HG02759 (cell line): Measurements from ENCODE around the gene DEAF1.
"Not testable (repeated sequence)": the region's sequence is repeated elsewhere in the genome, so short reads cannot be mapped to it uniquely, and the experiment has no call there.

Experiments
- ATAC-seq: cut with Tn5 transposase; IDR thresholded peaks from one replicate; pipeline ENCODE4 v1.9.1; 2021; ENCODE audit warnings: mild to moderate bottlenecking, moderate library complexity; ENCODE audit not compliant: unreplicated experiment

The DEAF1 gene

DNA sequence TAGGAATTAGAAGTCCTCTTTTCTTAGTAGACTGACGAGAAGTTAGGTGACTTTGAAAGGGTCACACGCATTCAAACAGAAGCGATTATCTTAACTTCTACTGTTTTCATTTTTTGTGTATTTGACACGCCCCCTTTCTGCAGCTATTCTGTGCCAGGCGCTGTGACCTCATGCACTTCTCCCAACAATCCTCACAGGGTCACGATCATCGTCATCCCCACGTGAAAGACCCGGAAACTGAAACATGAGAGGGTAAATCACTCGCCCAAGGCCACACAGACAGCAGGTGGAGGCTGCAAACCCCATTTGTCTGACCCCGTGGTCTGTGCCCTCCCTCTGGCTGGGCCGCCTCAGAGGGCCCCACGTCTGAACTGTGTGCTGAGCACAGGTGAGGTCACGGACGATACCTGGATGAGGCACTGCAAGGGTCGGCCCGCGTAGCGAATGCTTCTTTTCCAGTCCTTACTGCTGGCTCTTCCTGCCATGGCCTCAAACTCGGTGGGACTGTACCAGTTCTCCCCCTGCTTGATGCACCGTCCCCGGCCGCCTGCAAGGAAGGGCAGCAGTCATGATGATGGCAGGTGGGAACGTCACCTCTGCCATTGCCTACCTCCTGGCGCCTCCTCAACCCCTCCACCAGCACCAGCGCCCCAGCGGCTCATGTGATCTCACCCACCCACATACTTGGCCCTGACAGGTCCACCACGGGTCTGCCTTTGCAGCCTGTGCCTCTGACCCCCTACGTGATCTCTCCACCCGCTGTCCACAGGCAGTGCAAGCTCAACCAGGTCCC is 8.4 kb downstream of the DEAF1 start:
- ATAC-seq: no peak

DNA sequence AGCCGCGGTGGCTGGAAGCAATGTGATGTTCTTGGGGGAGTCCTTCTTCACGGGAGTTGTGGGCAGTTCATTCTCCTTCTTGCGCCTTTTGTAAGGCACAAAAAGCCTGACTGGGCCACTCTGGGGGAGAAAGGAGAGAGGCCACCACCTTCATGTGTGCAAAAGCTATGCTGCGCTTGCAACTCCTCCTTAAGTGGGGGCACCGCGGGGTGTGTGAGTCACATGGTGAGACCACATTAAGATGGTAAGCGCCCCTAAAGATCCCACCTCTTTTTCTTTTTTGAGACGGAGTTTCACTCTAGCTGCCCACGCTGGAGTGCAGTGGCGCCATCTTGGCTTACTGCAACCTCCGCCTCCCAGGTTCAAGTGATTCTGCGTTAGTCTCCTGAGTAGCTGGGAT is 14.1 kb downstream of the DEAF1 start:
- no peak for ATAC-seq

DNA sequence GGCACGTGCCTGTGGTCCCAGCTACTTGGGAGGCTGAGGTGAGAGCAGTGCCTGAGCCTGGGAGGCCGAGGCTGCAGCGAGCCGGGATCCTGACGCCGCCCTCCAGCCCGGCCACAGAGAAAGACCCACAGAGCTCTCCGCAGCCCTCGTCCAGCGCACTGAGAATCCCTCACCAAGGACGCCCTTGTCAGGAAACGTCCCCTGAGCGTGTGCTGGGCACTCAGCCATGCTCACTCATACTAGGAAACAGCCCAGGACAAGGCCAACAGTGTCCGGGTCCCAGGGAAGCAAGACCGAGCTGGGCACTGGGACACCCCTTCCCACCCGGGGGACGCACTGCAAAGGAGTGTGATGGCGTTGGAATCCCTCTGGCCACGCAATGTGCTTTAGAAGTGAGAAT is 14.5 kb downstream of the DEAF1 start:
- no peak for ATAC-seq

DNA sequence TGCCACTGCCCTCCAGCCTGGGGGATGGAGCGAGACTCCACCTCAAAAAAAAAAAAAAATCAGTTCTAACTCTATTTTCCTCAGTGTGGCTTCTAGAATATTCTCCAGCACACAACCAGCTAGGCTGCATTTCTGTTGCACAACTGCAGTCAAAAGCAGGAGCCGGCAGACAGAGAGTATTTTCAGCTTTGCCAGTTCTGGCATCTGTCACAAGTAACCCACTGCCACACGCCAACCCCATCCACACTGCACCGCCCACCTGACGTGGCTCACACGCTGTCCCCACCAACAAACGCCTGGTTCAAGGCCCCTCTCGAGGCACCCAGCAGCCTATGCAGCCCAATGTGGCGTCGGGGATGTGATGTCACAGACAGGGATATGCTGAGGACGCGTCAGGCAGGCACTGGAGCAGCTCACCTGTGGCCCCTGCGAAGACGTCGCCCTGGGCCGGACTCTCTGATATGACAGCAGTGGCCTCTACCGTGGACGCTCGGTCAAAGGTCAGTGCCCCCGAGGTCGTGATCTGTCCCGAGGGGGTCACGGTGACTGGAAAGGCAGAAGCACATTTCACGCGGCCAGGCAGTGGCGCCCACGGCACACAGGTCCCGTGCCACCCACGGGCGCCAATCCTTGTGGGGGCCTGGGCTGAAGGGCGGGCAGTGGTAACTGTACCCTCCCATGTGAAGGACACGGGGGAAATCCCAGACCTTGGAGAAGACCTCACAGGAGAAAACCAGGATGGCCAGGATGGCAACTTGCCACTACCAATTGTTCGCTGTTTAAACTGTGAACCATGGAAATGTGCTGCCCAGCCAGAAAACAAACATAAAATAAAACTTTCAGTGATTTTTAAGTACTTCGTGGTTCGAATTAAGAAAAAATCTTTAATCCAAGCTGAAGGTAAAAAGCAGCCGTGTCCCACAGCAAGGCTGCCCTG is 15.5 kb downstream of the DEAF1 start:
- ATAC-seq: no peak

DNA sequence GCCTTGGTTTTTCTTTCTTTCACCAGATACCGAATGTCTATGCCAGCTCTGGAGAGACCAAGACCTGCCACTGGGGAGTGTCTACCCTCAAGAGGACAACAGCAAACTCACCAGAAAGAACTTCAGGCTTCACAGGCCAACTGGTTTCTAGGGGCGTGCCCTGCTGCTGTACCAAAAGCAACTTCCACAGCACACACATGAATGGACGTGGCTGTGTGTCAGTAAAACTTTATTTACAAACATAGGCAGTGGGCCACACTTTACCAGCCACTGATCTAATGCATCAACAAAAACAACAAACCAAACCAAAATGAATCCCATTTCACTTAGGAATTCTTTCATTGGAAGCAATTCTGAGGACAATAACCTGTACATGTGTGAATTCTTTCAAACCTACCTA is 16.7 kb downstream of the DEAF1 start:
- no peak for ATAC-seq

DNA sequence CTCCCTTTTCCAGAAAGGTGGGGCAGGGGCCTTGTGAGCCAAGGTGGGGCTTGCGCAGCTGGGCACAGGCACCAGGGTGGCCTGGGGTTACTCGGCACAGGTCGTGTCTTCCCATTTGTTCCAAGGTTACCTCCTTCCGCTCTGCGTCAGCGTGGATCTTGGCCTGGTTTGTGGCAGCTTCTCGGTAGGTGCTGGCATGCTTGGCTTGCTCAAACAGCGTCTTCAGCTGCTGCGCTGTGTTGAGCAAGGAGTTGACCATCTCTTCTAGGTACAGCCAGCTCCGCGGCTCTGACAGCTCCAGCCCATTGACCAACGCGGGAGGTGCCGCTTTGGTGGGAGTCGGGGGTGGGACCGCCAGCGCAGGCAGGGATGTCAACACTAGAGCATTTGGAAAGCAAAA is 20.6 kb downstream of the DEAF1 start:
- ATAC-seq: no peak

DNA sequence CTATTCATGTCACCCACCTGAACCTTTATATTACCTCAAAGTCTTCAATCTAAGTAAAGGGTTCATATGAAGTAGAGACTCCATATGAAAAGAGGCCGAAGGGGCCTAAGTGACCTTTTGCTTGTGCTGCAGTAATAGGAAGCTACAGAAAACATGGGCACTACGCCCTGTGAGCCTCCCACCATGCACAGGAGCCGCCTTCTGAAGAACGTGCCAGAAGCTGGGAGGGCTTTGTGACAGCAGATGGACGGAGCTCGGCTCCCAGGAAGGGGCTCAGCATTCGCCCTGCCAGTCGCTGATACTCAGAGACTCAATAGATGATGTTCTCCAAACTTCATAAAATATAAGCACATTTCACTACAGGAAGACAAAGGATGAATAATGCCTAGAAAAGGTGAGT is 21.2 kb downstream of the DEAF1 start:
- no peak for ATAC-seq

DNA sequence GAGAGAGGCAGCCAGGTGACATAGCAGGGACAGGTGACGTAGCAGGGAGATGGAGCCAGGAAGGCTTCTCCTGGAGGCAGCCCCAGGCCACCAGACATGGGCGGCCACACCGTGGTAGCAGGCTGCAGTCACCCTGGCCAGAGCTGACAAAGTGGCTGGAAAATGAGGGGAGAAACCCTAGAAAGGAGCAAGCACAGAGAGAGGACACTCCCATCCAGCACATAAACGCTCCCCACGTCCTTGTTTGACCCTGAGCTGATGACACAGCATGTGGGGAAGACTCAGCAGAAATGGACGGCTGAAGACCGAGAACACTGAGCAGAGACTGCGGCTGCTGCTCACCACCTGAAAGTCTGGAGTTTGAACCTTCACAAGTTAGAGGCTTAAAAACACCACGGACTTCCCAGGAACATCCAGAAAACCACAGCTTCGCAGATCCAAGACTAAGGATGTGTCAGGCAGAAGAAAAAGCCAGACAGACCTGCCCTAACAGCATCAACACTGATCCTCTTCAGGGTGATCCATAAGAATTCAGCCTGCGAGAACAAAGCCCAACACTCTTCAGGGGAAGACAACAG is 29.2 kb downstream of the DEAF1 start:
- no peak for ATAC-seq

DNA sequence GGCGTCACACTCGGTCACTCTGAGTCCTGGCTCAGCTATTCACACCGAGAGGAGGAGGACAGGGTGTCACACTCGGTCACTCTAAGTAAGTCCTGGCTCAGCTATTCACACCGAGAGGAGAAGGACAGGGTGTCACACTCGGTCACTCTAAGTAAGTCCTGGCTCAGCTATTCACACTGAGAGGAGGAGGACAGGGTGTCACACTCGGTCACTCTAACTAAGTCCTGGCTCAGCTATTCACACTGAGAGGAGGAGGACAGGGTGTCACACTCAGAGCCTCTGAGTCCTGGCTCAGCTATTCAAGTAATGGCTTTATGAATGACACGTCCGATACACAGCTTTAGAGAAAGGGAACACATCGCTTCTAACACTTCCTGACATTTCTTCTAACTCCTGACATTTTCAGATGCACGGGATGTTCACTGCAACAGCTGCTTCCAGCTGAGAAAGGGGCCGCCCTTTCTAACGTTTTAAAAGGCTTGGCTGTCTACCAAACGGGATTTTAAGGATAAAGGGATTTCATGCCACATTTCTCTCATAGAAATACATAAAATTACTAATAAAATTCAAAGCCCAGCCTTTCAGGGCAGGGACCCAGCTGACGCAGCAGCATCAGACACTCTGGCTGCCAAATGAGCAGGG is 29.8 kb downstream of the DEAF1 start:
- no peak for ATAC-seq

DNA sequence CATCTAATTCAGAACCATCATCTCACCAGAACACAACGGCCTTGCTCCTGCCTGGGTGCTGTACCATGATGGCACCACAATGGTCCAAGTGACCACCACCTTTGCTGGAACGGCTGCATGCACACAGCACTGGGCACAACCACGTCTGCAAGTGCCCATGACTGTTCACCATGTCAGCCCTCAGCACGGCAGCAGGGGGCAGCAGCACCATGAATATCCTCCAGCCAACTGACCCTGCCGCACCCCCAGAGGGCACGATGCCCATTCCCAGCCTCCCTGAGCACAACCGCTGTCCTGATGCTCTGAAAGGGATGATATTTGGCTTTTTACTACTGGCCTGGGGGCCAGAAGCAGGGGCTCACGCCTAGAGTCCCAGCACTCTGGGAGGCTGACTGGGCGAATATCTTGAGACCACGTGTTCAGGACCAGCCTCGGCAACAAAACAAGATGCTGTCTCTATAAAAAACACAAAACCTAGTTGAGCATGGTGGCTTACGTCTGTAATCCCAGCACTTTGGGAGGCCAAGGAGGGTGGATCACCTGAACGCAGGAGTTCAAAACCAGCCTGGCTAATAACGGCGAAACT is 32.2 kb downstream of the DEAF1 start:
- no peak for ATAC-seq

DNA sequence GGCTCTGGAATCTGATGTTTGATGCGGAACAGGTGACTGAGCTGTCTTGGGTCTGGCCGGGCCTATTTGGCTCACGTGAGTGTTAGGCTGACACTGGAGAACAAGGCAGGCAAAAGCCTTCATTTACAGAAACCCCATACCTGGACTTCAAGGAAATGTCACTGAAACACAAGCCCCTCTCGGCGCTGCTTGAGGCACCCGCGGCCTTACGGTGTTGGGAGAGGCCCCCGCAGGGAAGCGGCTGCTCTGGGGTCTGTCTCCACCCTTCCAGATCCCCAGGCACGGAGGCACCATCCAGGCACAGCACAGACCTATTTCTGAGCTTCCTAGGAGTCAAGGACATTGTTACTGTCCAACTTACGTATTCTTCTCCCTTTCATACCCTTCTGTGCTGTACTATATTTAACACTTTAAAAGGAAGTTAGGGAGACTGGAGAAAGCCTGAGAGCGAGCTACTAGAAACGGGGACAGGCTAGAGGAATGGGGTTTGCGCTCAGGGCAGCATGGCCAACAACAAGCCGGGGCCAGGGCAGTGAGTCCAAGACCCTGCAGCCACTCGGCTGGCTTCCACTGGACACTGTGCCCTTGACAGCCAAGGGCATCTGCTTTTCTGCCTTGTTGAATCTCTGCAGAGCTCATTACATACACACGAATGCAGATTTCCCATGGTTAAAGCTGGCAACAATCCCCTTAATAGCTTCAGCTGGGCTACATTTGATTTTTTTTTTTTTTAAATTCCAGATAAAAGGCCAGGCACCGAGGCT is 34.2 kb downstream of the DEAF1 start:
- no peak for ATAC-seq

DNA sequence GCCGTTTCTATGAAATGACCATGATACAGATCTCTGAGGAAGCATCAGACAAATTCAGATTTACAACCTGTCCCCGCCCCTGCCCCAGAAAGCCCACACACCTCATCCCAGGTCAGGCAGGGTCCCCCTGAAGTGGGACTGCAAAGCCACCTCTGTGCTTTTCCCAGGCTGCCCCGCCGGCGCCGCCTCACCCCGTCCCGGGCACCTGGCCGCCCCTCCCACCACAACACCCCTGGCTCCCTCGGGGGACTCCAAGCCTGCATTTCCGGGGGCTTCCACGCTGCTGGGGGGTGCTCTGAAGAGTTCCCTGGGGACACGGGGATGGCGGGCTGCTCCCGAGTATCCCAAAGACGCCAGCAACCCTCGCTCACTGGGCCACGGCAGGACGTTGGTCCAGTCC is 34.7 kb downstream of the DEAF1 start:
- no peak for ATAC-seq

DNA sequence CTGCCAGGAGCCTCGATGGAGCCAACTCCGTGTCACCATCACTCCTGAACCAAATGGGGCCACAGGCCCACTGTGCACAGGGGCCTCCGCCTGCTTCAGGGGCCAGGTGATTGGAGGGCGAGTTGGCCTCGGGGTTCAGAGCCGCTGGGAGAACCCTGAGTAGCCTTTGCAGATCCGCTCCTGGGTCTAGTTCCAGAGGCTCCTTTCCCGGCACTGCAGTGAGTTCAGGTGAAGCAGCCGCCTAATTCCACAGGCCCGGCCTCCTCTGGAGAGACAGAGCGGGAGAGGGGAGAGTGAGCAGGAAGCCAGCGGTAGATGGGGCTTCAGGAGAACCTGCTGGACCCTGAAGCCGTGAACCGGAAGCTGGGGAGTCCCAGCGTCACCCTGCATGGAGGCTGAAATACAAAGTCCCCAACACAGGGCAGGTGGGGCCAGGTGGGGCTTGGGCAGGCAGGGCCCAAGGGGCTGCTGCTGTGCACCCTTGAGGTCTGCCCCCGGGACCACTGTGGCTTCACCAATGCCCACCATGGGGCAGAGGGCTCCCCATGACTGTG is 35.4 kb downstream of the DEAF1 start:
- ATAC-seq: no peak

DNA sequence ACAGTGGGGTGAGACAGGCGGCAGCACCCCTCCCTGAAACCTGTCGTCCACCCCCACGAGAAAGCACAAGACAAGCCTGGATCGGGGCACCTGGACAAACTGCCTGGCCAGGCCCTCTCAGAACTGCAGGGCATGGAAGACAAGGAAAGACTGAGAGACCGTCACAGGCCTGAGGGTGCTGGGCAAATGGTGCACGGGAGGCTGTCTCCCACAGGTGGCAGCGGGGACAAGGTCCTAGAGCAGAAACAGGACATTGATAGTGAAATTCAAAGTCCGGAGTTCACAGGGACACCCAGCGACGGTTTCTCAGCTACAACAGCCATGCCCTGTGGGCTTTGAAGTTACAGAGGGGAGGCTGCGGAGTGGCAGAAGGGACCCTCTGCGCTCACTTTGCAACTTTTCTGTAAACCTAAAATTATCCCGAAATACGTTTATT is 37.3 kb downstream of the DEAF1 start:
- no peak for ATAC-seq

DNA sequence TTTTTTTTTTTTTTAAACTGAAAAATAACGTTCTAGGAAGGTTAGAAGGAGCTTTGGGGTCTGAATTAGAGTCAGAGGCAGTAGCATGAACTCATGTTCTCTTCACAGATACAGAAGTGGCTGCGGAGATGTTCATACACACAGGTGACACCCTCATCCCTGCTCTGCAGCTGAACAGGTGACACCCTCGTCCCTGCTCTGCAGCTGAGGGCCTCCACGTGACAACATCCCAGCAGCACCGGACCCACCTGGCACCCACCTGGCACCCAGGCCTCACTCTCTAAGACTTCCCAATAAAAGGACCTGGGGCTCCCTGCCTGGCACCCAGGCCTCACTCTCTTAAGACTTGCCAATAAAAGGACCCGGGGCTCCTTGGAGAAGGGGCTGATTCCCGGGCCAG is 38.2 kb downstream of the DEAF1 start:
- ATAC-seq: no peak

DNA sequence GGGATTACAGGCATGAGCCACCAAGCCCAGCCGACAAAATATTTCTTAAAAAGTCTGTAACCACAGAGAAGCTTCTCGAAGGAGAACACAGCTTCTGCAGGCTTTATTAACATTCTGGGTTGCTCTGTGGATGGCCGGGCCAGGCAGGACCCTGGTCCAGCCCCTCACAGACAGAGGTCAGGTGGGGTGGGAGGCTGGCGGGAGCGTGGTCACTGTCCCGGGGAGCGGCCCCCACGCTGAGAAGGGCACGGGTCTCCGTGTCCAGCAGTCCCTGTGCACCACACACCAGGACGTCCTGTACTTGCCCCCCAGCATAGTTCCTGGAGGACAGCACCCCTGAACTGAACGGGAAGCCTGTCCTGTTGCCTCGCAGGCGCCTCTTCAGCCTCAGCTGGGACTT is 38.6 kb downstream of the DEAF1 start:
- no peak for ATAC-seq

DNA sequence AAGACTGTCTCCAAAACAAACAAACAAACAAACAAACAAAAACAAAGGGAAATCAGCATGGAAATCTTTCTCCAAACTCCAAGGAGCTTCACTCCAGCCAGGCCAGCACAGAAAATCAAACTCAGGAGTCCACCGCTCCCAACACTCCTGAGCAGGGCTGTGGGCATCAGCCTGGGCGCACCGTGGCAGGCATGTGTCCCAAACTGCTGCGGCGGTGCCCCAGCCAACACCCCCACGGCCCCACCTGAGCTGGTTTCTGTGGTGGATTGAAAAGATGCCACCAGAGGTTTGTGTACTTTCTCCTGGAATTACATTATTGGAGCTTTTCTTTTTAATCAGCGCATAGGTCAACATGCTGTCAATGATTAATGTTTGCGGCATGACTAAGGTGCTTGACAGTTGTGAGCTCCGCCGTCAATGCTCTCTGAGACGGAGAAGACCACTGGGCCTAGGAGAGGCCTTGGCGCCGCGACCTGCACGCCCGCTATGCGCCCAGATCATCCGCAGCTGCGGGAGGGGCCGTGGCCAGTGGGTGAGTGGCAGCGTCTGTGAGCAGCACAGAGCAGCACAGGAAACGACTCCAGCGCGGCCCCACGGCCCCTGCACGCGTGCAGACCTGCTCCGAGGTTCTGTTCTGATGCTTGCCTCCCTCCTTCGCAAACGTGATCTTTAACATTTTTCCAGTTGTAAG is 39.8 kb downstream of the DEAF1 start:
- no peak for ATAC-seq

DNA sequence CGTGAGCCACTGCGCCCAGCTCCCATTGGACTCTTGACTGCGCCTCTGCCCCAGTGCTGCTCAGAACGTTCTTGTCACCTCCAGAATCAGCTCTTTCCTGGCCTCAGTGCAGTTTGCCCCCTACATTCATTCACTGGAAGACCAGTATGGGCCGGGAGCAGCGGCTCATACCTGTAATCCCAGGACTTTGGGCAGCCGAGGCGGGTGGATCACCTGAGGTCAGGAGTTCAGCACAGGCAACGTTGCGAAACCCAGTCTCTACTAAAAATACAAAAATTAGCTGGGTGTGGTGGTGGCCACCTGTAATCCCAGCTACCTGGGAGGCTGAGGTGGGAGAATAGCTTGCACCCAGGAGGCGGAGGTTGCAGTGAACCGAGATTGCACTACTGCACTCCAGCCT is 40.6 kb downstream of the DEAF1 start:
- not testable (repeated sequence) for ATAC-seq

DNA sequence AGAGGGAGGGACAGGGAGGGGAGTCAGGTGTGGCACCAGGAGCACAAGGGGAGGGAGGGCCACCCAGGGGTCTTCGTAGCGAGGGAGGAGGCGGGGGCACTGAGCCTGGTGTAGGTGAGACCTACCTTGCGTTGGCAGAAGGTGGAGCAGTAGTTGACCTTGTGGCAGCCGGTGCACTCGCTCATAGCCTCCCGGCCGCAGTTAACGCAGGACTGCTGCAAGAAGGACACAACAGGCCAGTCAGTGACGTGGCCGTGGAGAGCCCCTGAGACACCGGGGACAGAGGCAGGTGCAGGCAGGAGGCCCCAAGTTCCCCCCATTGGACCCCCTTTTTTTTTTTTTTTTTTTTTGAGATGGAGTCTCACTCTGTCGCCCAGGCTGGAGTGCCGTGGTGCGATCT is 41.2 kb downstream of the DEAF1 start:
- ATAC-seq: no peak
